Peyer's patch (tissue), 4 donors: Measurements from ENCODE around the gene ETV6. TPM values are rescaled to one million over a fixed set of nuclear protein-coding genes. Genes with fewer than 3 reads are reported as not detected.

ENCODE experiments used
- DNase-seq, 3 donors: peaks; one replicate each; pipeline ENCODE4 v3.0.0-alpha.2; 2017 to 2019
- H3K27ac ChIP-seq, 4 donors: fragments of 200-600 bp; sonication (generic); one replicate each; pipeline ENCODE4 v1.5.1; 2016 to 2019
- H3K27me3 ChIP-seq, 2 donors: fragments of 200-600 bp; sonication (generic); one replicate each; pipeline ENCODE4 v1.5.1; 2019
- H3K36me3 ChIP-seq, 3 donors: fragments of 200-600 bp; sonication (generic); one replicate each; pipeline ENCODE4 v1.5.1; 2016 to 2019
- H3K4me1 ChIP-seq, 4 donors: fragments of 200-600 bp; sonication (generic); one replicate each; pipeline ENCODE4 v1.5.1; 2016 to 2019
- H3K4me3 ChIP-seq, 4 donors: fragments of 200-600 bp; sonication (generic); 1 replicate in 3 of 4; 2 replicates in 1 of 4; pipeline ENCODE4 v1.5.1; 2016 to 2019; ENCODE audit warnings: mild to moderate bottlenecking in 1 of 4
- H3K9me3 ChIP-seq, 4 donors: fragments of 200-600 bp; sonication (generic); one replicate each; pipeline ENCODE4 v1.5.1; 2016 to 2019; ENCODE audit warnings: mild to moderate bottlenecking in 1 of 4
- CTCF ChIP-seq, 6 experiments: fragments of 450-650 bp in 4 of 6; fragments of 200-600 bp in 2 of 6; sonication (generic) in 1 of 6; IDR thresholded peaks; one replicate each; pipeline ENCODE4 v1.5.1; 2017 to 2019; ENCODE audit warnings: antibody characterized with exemption in 6 of 6, mild to moderate bottlenecking in 3 of 6, moderate library complexity in 1 of 6
- POLR2A ChIP-seq, 2 donors: fragments of 450-650 bp; IDR thresholded peaks; one replicate each; pipeline ENCODE4 v1.5.1; 2017; ENCODE audit warnings: antibody characterized with exemption in 2 of 2, mild to moderate bottlenecking in 2 of 2, moderate library complexity in 2 of 2
- total RNA-seq, 4 donors: library from RNA; depleted of rRNA; stranded (reverse); fragments of >200 nt; gene quantifications; one replicate each; pipeline ENCODE4 v1.1.0, GENCODE V29; 2016

Gene ETV6
- total RNA-seq, 4 donors from 2014 or later: 35.4 to 49.5 (median 42.2) TPM

DNA sequence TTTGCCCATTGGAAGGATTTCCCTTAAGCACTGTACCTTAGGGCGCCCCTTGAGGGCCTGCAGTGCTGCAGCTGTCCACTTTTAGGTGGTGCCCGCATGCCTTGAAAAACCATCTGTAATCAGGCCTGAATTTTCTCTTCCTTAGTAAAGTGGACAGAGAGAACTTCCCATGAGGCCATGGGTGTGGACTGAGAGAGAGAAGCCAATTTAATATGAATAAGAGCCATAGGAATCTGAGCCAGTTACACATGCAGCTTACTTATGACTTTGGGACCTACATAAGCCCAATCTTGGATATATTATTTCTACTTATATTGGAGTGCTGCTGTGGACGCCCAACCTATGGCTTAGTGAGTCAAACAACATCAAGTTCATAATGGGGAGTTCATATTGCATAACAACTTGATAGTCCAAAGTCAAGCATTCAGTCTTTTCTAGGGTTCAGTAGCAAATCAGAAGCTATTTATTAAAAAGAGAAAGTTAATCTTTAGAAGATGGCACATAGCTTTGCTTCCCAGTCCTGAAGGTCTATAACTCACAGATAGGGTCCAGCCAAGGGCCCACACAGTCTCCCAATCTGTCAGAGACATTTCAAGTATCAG is 11.1 kb upstream of the ETV6 start:
- Histone ChIP-seq H3K9me3 (no peaks in the 10 kb centered on the region), H3K36me3 (no peaks in the 10 kb centered on the region), H3K27ac (peak overlapping the region in 1 of 4 donors; percentile 1), H3K4me3 (no peak overlapping the region), H3K27me3 (no peaks in the 10 kb centered on the region), H3K4me1 (no peaks in the 10 kb centered on the region)
- DNase-seq: no peak
- TF ChIP-seq POLR2A (IDR thresholded peaks at IDR 0.05) (no peak), CTCF (IDR thresholded peaks at IDR 0.05) (no peak)

GRCh38 chr12:11639454-11639853 is 10.0 kb upstream of the ETV6 start:
- Histone ChIP-seq H3K27ac (no peak overlapping the region), H3K27me3 (no peaks in the 10 kb centered on the region), H3K4me1 (no peaks in the 10 kb centered on the region), H3K9me3 (no peaks in the 10 kb centered on the region), H3K4me3 (no peak overlapping the region), H3K36me3 (no peaks in the 10 kb centered on the region)
- TF ChIP-seq POLR2A (IDR thresholded peaks at IDR 0.05) (no peak), CTCF (IDR thresholded peaks at IDR 0.05) (no peak)
- DNase-seq: no peak

DNA sequence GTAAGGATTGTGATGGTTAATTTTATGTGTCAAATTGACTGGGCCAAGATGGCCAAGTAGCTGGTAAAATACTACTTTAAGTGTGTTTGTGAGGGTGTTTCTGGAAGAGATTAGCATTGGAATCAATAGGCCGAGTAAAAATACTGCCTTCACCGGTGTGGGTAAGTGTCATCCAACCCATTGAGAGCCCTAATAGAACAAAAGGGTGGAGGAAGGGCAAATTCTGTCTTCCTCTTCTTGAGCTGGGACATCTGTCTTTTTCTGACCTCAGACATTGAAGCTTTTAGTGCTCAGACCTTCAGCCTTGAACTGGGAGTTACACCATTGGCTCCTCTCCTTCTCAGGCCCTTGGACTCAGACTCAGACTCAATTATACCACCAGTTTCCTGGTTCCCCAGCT is 8.0 kb upstream of the ETV6 start:
- Histone ChIP-seq H3K27me3 (no peaks in the 10 kb centered on the region), H3K27ac (no peak overlapping the region), H3K9me3 (no peaks in the 10 kb centered on the region), H3K36me3 (no peaks in the 10 kb centered on the region), H3K4me3 (no peak overlapping the region), H3K4me1 (no peaks in the 10 kb centered on the region)
- no peak for DNase-seq
- TF ChIP-seq CTCF (IDR thresholded peaks at IDR 0.05) (no peak), POLR2A (IDR thresholded peaks at IDR 0.05) (no peak)

- no peak overlapping the region for H3K4me3 ChIP-seq
These were observed 6.7 kb upstream of the ETV6 start for GRCh38 chr12:11642785-11643184.

GRCh38 chr12:11645391-11645790 is 4.1 kb upstream of the ETV6 start:
- TF ChIP-seq CTCF (IDR thresholded peaks at IDR 0.05): no peak
- no peak for TF ChIP-seq POLR2A (IDR thresholded peaks at IDR 0.05)
- H3K27me3 ChIP-seq: no peaks in the 10 kb centered on the region
- H3K36me3 ChIP-seq: no peaks in the 10 kb centered on the region
- no peak for DNase-seq
- H3K4me3 ChIP-seq: no peak overlapping the region
- no peaks in the 10 kb centered on the region for H3K9me3 ChIP-seq
- H3K27ac ChIP-seq: no peak overlapping the region
- peaks cover 0 to 6% (median 0%) of the 10 kb centered on the region in 4 donors for H3K4me1 ChIP-seq

More at GRCh38 chr12:11642785-11643184, 6.7 kb upstream of the ETV6 start:
- no peak for TF ChIP-seq CTCF (IDR thresholded peaks at IDR 0.05)
- no peak for TF ChIP-seq POLR2A (IDR thresholded peaks at IDR 0.05)
- no peaks in the 10 kb centered on the region for H3K9me3 ChIP-seq
- DNase-seq: no peak
- no peaks in the 10 kb centered on the region for H3K27me3 ChIP-seq
- no peak overlapping the region for H3K27ac ChIP-seq
- H3K36me3 ChIP-seq: no peaks in the 10 kb centered on the region
- H3K4me1 ChIP-seq: no peaks in the 10 kb centered on the region
